Transverse colon (tissue), 4 donors: ENCODE data around the gene CLEC2B. TPM values are rescaled to one million over a fixed set of nuclear protein-coding genes. Genes with fewer than 3 reads are reported as not detected.
"Not testable (repeated sequence)": the region's sequence is repeated elsewhere in the genome, so short reads cannot be mapped to it uniquely, and the experiment has no call there.

Experiments
- DNase-seq: peaks from one replicate; pipeline ENCODE4 v3.0.0-alpha.2; 2019
- H3K27ac ChIP-seq, 4 donors: fragments of 200-600 bp; sonication (generic); 2 replicates each; pipeline ENCODE4 v1.5.1; 2016 to 2018; ENCODE audit warnings: inconsistent platforms in 4 of 4
- H3K27me3 ChIP-seq: fragments of 200-600 bp; sonication (generic); 2 replicates; pipeline ENCODE4 v1.5.1; 2017; ENCODE audit warnings: inconsistent platforms
- H3K36me3 ChIP-seq, 4 donors: fragments of 200-600 bp; sonication (generic); 2 replicates each; pipeline ENCODE4 v1.5.1; 2017 to 2019; ENCODE audit warnings: inconsistent platforms in 4 of 4
- H3K4me1 ChIP-seq, 4 donors: fragments of 200-600 bp; sonication (generic); 2 replicates each; pipeline ENCODE4 v1.5.1; 2017 to 2020; ENCODE audit warnings: inconsistent platforms in 4 of 4
- H3K4me3 ChIP-seq, 4 donors: fragments of 200-600 bp; sonication (generic); 1 replicate in 1 of 4; 2 replicates in 3 of 4; pipeline versions ENCODE4 v1.5.1 to v1.6.1; 2017 to 2019; ENCODE audit warnings: inconsistent platforms in 4 of 4
- H3K9me3 ChIP-seq, 2 donors: fragments of 200-600 bp; sonication (generic); 2 replicates each; pipeline ENCODE4 v1.5.1; 2017 to 2019; ENCODE audit warnings: inconsistent platforms in 2 of 2
- CTCF ChIP-seq, 5 experiments: fragments of 200-600 bp in 3 of 5; fragments of 450-650 bp in 2 of 5; sonication (generic) in 3 of 5; IDR thresholded peaks; 1 replicate in 2 of 5; 2 replicates in 3 of 5; pipeline ENCODE4 v1.5.1; 2016 to 2017; ENCODE audit warnings: antibody characterized with exemption in 5 of 5, inconsistent platforms in 3 of 5, mild to moderate bottlenecking in 2 of 5, moderate library complexity in 1 of 5
- EP300 ChIP-seq: sonication (generic); formaldehyde crosslinking; IDR thresholded peaks from one replicate; pipeline ENCODE4 v1.6.1; 2017; ENCODE audit warnings: antibody characterized with exemption, low read depth
- POLR2A ChIP-seq: fragments of 450-650 bp; IDR thresholded peaks from one replicate; pipeline ENCODE4 v1.6.1; 2016; ENCODE audit warnings: antibody characterized with exemption, mild to moderate bottlenecking, moderate library complexity
- POLR2AphosphoS5 ChIP-seq, 3 donors: sonication (generic); formaldehyde crosslinking; IDR thresholded peaks; one replicate each; pipeline ENCODE4 v1.6.1; 2016; ENCODE audit warnings: antibody characterized with exemption in 3 of 3
- WGBS, 2 donors: methylation state at CpG; one replicate each; pipeline ENCODE4 v1.1.5; 2018; ENCODE audit warnings: low coverage in 1 of 2; 5-methylcytosine and 5-hydroxymethylcytosine counted together
- in situ Hi-C, 4 donors: fragments of 200-750 bp; cut with MboI; loops; one replicate each; pipeline versions ENCODE4 v1.15.0 to v1.15.1; 2017; ENCODE audit warnings: low sequenced_read_pairs in 3 of 4, low pct_ligation_motif_present in 1 of 4, low pct_unique_long_range_greater_than_20kb in 1 of 4
- intact Hi-C: fragments of 100-400 bp; cut with DNase I; formaldehyde crosslinking; loops from one replicate; pipeline ENCODE4 v1.15.1; 2023; ENCODE audit warnings: low total_unique reads
- total RNA-seq, 4 donors: library from RNA; depleted of rRNA; stranded (reverse); fragments of >200 nt; gene quantifications; one replicate each; pipeline ENCODE4 v1.1.0, GENCODE V29; 2016

Gene CLEC2B
- total RNA-seq, 4 donors from 2014 or later: 4.8 to 11.7 TPM; not detected in 2

DNA sequence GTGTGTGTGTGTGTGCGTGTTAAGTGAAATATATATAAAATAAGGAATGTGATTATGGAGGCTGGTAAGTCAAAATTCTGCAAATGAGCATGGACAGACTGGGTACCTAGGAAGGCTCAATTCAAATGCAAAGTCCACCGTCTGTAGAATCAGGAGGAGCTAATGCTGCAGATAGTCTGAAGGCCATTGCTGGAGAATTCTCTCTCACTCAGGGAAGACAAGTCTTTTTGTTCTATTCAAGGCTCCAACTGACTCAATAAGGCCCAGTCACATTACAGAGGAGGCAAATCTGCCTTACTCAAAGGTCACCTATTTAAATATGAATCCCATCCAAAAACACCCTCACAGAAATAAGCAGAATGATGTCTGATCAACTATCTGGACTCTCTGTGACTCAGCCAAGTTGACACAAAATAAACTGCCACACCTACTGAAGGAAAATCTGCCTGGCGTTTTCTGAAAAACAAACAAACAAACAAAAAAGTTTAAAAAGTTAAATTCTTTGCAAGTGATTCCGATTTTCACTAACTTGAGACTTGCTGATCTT is 11.5 kb upstream of the CLEC2B start:
- intact Hi-C loops: no loop called here
- 73 to 76% methylated on average over 4 of the region's 4 CpGs for WGBS, 2 donors
- in situ Hi-C loops: no loop called here

GRCh38 chr12:9876120-9876519 is 7.0 kb upstream of the CLEC2B start:
- H3K36me3 ChIP-seq, H3K4me1 ChIP-seq, H3K27ac ChIP-seq, DNase-seq, intact Hi-C loops, in situ Hi-C loops, H3K27me3 ChIP-seq, H3K9me3 ChIP-seq, H3K4me3 ChIP-seq: not testable (repeated sequence)
- WGBS, 2 donors: 93% methylated on average over 23 of the region's 26 CpGs; no CpG with 5 or more reads in 1 of the 2 donors

More for the DNA sequence above, 11.5 kb upstream of the CLEC2B start:
- Histone ChIP-seq H3K27me3 (no peaks in the 10 kb centered on the region), H3K9me3 (no peaks in the 10 kb centered on the region), H3K27ac (no peak overlapping the region), H3K4me3 (no peak overlapping the region), H3K36me3 (no peaks in the 10 kb centered on the region), H3K4me1 (no peaks in the 10 kb centered on the region)
- no peak for DNase-seq
- TF ChIP-seq POLR2A (no peak), POLR2AphosphoS5 (IDR thresholded peaks at IDR 0.05) (no peak), EP300 (no peak), CTCF (IDR thresholded peaks at IDR 0.05) (no peak)

GRCh38 chr12:9872742-9873141 is 3.6 kb upstream of the CLEC2B start:
- H3K9me3 ChIP-seq: no peaks in the 10 kb centered on the region
- H3K27me3 ChIP-seq: no peaks in the 10 kb centered on the region
- in situ Hi-C loops: no loop called here
- intact Hi-C loops: no loop called here
- H3K4me1 ChIP-seq: peaks cover 0 to 8% (median 0%) of the 10 kb centered on the region in 4 donors
- no peak for DNase-seq
- 80 to 83% methylated on average over 1 to 11 of the region's 11 CpGs for WGBS, 2 donors
- H3K36me3 ChIP-seq: no peaks in the 10 kb centered on the region
- no peak overlapping the region for H3K27ac ChIP-seq
- no peak overlapping the region for H3K4me3 ChIP-seq
- no peak for TF ChIP-seq POLR2AphosphoS5 (IDR thresholded peaks at IDR 0.05)

DNA sequence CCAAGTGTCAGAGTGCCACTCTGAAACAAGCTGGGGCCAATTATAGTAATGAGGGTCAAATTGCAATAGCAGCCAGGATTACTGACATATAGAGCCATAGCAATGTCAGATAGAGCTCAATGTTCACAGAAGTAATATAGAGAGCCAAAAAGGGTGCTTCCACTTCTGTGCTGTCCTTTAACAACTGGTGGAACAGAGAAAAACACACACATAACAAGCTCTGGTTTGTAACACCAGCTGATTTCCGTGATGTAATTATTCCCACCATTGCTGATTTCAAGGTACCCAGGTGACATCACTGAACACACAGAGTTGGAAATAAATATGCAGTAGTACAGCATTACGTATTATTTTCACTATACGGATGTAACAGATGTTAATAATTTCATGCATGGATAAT is 3.0 kb upstream of the CLEC2B start:
- 80 to 89% methylated on average over 3 of the region's 3 CpGs for WGBS, 2 donors
- Histone ChIP-seq H3K9me3 (no peaks in the 10 kb centered on the region), H3K27ac (no peak overlapping the region), H3K4me1 (peaks cover 0 to 8% (median 0%) of the 10 kb centered on the region in 4 donors), H3K36me3 (no peaks in the 10 kb centered on the region), H3K27me3 (no peaks in the 10 kb centered on the region), H3K4me3 (no peak overlapping the region)
- in situ Hi-C loops (no loop called here), intact Hi-C loops (no loop called here)
- TF ChIP-seq POLR2AphosphoS5 (IDR thresholded peaks at IDR 0.05) (no peak), POLR2A (no peak), EP300 (no peak)
- DNase-seq: no peak

DNA sequence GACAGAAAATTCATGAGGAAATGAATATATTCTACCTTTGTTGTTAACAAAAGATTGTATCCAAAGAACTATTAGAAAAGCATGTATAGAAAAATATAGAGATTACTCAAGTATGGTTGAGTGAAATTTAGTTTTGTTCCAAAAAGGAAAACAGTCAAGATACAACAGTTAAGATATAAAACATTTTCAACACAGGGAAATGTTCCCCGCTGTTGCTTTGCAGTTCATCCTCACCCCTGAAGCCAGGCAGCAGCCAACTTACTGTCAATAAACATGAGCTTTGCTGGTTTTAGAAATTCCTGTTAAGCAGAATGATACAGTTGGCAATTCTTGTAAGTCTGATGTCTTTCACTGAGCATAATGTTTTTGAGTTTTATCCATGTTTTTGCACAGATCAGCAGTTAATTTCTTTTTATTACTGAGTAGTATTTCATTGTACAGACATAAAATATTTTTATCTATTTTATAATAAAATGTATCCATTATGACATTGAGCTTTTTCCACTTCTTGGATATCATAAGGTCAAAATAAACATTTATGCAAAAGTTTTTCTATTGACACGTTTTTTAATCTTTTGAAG is 1.2 kb upstream of the CLEC2B start:
- intact Hi-C loops: no loop called here
- 71 to 77% methylated on average over 2 of the region's 2 CpGs for WGBS, 2 donors

More for the DNA sequence above, 1.2 kb upstream of the CLEC2B start:
- H3K36me3 ChIP-seq: no peaks in the 10 kb centered on the region
- TF ChIP-seq CTCF (IDR thresholded peaks at IDR 0.05): no peak
- TF ChIP-seq EP300: no peak
- TF ChIP-seq POLR2A: no peak
- no peak for TF ChIP-seq POLR2AphosphoS5 (IDR thresholded peaks at IDR 0.05)
- peaks cover 0 to 8% (median 0%) of the 10 kb centered on the region in 4 donors for H3K4me1 ChIP-seq
- DNase-seq: no peak
- no peaks in the 10 kb centered on the region for H3K9me3 ChIP-seq
- H3K27me3 ChIP-seq: no peaks in the 10 kb centered on the region
- H3K27ac ChIP-seq: peak overlapping the region; percentile 65 to 85 (median 82)
- in situ Hi-C loops: no loop called here
- peak overlapping the region in 2 of 4 donors; percentile 31 to 50 for H3K4me3 ChIP-seq
